Raji (cell line): Measurements from ENCODE around the gene NCAM1.

Source experiments
- POLR2A ChIP-seq: IDR thresholded peaks from 2 replicates; pipeline ENCODE4 v1.6.1; 2011; ENCODE audit warnings: low read depth, low read length, control low read depth; ENCODE audit not compliant: insufficient read depth

Gene NCAM1

DNA sequence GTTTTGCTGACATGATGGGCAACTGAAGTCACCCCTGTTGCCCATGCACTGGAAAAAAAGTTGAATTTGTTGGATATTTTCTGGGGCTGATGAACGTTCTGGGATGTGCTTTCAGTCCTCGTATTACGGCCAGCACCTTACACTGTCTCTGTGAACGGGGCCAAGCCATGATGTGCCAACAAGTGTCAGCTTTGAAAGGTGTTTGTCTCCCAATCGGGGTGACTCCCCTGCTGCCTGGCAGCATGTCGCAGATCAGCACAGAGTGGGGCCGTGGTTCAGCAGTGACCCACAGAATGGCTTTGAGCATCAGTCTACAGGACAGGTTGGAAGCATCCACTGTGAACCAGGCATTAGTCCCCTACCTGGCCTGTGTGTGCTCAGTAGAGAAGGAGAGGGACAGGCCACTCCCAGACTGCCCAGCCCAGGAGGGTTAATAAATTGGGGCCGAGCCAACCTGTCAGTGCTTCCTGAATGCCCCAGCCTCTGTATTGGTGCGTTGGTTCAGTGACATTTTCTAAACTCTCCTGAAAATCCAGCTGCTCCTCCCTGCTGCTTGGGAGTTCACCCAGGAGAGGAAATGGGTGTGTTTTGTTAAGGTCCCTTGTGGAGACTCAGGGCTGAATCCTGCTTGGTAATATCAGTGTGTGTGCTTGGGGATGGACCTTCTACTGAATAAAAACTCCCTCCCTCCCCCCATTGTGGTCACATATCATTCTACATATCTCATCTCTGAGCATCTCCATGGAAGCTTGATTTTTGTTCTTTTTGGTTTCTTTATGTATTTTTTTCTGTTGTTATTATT, 302.4 kb downstream of the NCAM1 start:
- TF ChIP-seq POLR2A = no peak

- TF ChIP-seq POLR2A = no peak
These were observed 304.1 kb downstream of the NCAM1 start for GRCh38 chr11:113265362-113265761.

GRCh38 chr11:113267493-113267892, 306.3 kb downstream of the NCAM1 start:
- TF ChIP-seq POLR2A = no peak

- no peak for TF ChIP-seq POLR2A
These were observed 307.9 kb downstream of the NCAM1 start for GRCh38 chr11:113269096-113269495.

DNA sequence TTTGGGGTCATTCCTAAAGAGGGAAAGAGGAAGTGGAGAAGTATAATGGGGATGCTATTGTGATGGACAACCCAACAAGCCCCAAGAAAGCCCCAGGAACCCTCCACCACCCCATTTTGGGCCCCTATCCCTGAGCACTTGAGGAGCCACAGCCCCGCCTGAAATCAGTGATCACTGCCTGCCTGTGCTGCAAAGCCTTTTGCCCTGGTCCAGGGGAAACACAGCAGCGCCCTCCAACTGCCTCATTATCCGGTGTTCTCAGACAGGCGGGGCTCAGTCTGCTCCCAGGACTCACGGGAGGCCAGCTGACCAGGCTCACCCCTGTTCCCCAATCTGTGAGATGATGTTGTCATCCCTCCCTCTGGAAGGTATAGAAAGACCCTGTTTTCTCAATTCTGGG, 308.4 kb downstream of the NCAM1 start:
- TF ChIP-seq POLR2A = no peak

- TF ChIP-seq POLR2A = no peak
These were observed 308.9 kb downstream of the NCAM1 start for GRCh38 chr11:113270080-113270479.

DNA sequence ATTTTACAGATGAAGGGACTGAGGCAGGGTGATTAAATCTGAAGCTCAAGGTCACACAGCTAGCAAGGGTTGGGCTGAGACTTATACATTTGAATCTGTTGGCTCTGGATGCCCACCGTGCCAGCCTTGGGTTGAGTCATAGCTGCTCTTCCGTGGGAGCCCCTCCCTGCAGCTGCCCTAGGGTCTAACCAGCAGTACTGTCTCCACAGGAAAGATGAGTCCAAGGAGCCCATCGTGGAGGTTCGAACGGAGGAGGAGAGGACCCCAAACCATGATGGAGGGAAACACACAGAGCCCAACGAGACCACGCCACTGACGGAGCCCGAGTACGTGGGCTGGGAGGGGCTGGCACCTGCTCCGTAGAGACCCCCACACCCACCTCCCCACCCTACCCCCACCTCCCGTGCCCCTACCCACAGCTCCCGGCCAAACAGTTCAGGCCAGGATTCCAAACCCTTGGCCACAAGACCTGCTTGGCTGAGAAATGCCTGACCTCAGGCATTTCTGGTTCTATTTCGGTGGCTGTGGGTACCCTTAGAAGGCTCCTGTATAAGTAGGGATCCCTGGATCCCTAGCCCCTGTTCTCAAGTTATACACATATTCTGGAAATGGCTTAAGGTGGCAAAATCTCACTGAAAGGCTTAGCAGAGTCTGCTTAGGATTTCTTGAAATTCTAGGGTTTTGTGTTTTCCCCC, 310.5 kb downstream of the NCAM1 start:
- TF ChIP-seq POLR2A = no peak

- TF ChIP-seq POLR2A = no peak
These were observed 311.1 kb downstream of the NCAM1 start for GRCh38 chr11:113272281-113272680.

GRCh38 chr11:113272927-113273615, 311.9 kb downstream of the NCAM1 start:
- TF ChIP-seq POLR2A = no peak

DNA sequence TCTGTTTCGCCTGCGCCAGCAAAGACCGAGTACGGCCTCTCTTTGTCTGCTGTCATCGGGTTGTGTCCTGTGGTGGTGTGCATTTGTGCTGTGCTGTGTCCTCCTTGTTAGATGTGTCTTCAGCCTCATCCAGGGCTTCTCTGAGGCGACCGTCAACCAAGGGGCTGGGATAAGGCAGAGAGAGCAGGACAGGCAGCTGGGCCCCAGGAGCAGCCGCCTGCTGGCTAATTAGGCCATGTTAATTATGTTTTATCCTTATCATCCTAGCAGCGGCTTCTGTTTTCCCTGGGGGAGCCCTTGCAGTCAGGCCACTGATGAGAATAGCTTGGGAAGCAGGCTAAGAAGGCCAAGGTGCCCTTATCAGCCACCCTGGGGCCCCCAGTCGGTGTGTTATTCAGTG, 312.5 kb downstream of the NCAM1 start:
- TF ChIP-seq POLR2A = no peak

GRCh38 chr11:113274713-113275582, 313.7 kb downstream of the NCAM1 start:
- TF ChIP-seq POLR2A = no peak

DNA sequence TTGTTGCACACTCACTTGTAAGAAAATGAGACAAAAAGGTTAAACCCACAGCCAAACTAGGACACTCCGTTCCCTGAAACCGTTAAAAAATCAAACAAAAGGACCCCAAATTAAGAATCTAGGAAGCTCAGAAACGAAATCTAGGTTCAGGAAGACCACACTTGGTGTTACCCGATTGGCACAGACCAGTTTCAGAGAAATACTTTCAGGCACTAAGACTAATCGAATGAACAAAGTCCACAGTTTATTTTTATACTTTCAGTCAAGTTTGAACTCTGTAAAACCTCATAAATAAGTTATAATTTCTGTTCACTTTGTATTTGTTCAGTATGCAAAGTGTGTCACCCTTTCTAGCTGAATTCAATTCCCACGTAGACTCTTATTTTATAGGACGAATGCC, 314.4 kb downstream of the NCAM1 start:
- no peak for TF ChIP-seq POLR2A

DNA sequence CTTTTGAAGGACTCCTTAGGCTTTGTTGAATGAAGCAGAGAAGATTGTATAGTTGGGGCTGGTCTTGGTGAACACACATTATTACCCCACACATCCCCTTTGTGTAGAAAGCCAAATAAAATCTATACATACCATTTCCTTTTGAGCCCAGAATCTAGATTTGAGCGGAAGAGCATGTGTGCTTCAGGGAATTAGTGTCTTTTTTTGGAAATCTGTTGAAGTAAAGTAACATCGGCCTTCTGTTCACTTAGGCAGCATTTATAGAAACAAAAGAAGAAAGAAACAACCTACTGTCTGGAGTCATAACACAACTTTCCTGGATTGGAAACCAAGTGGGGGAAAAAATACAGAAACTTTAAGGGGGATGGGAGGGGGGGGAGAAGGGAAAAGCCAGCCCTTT, 315.2 kb downstream of the NCAM1 start:
- no peak for TF ChIP-seq POLR2A

GRCh38 chr11:113277907-113278306, 316.7 kb downstream of the NCAM1 start:
- TF ChIP-seq POLR2A = no peak

GRCh38 chr11:113278481-113278880, 317.3 kb downstream of the NCAM1 start:
- TF ChIP-seq POLR2A = no peak
